Heart right ventricle (tissue), 16 donors: ENCODE measurements around the gene RAB8B. TPM values are rescaled to one million over a fixed set of nuclear protein-coding genes. Genes with fewer than 3 reads are reported as not detected.

Source experiments
- ATAC-seq, 8 donors: fragments of 200-7000 bp; cut with Tn5 transposase; one replicate each; pipeline ENCODE4 v1.9.1; 2020; ENCODE audit warnings: mild to moderate bottlenecking in 8 of 8, moderate library complexity in 8 of 8, moderate number of reproducible peaks in 1 of 8
- DNase-seq, 2 donors: peaks; one replicate each; pipeline ENCODE4 v3.0.0-alpha.2; 2020
- H3K27ac ChIP-seq, 10 donors: fragments of 200-600 bp; sonication (generic) in 2 of 10; one replicate each; pipeline versions ENCODE4 v1.5.0 to v1.8.0; 2020 to 2022; ENCODE audit warnings: mild to moderate bottlenecking in 3 of 10
- H3K27me3 ChIP-seq, 7 donors: fragments of 200-600 bp; one replicate each; pipeline ENCODE4 v1.8.0; 2021 to 2022; ENCODE audit warnings: mild to moderate bottlenecking in 2 of 7
- H3K36me3 ChIP-seq, 9 donors: fragments of 200-600 bp; sonication (generic) in 1 of 9; one replicate each; pipeline versions ENCODE4 v1.5.0 to v1.8.0; 2020 to 2022; ENCODE audit warnings: mild to moderate bottlenecking in 2 of 9
- H3K4me1 ChIP-seq, 9 donors: fragments of 200-600 bp; sonication (generic) in 1 of 9; one replicate each; pipeline versions ENCODE4 v1.5.0 to v1.8.0; 2020 to 2022; ENCODE audit warnings: mild to moderate bottlenecking in 4 of 9
- H3K4me3 ChIP-seq, 10 donors: fragments of 200-600 bp; sonication (generic) in 2 of 10; one replicate each; pipeline versions ENCODE4 v1.5.0 to v1.8.0; 2020 to 2022; ENCODE audit warnings: mild to moderate bottlenecking in 7 of 10, moderate library complexity in 2 of 10
- H3K9me3 ChIP-seq, 11 donors: fragments of 200-600 bp in 10 of 11; sonication (generic) in 2 of 11; one replicate each; pipeline versions ENCODE4 v1.5.0 to v1.8.0; 2013 to 2022; ENCODE audit warnings: mild to moderate bottlenecking in 2 of 11, control low read depth in 1 of 11, moderate library complexity in 1 of 11
- CTCF ChIP-seq, 9 donors: fragments of 200-600 bp; sonication (generic) in 2 of 9; IDR thresholded peaks; one replicate each; pipeline versions ENCODE4 v1.5.0 to v1.8.0; 2021 to 2022; ENCODE audit warnings: antibody characterized with exemption in 9 of 9, mild to moderate bottlenecking in 5 of 9, moderate library complexity in 1 of 9
- WGBS, 2 donors: extraction: QIAGEN DNeasy Blood & Tissue Kit; methylation state at CpG; one replicate each; pipeline ENCODE4 v1.1.7; 2013; ENCODE audit warnings: inconsistent platforms in 1 of 2; 5-methylcytosine and 5-hydroxymethylcytosine counted together
- intact Hi-C, 10 donors: fragments of 100-400 bp; cut with DNase I; formaldehyde crosslinking; loops; one replicate each; pipeline versions ENCODE4 v1.11.1 to v1.14.2; 2022
- long read RNA-seq, 3 donors: library from polyadenylated mRNA; unstranded; transcript quantifications; one replicate each; pipeline ENCODE4 v2.0.0, GENCODE V29; 2020 to 2021
- polyA plus RNA-seq, 2 donors: library from polyadenylated mRNA; stranded (reverse); fragments of 200-250 nt; gene quantifications; one replicate each; pipeline ENCODE4 v1.2.3, GENCODE V29; 2013
- total RNA-seq, 10 donors: library from RNA; stranded (reverse); fragmentation: NEBNext Ultra II Directional in 3 of 10; extraction: Animal tissue kit (Norgen Biotek cat#: 25700) in 3 of 10; gene quantifications; one replicate each; pipeline versions ENCODE4 v1.2.1 to v1.2.4, GENCODE V29; 2021 to 2023
- donor health status: Arrhythmogenic right ventricular cardiomyopathy.
- donor health status: ischemic (EF 13 %, LVEDD 7.1; RV severe dilation, severe dysfunction).
- donor health status: healthy with polysubstance abuse.
- donor health status: DM: no; HTN: yes; CAD: no.
- donor health status: DM: no; HTN: no; CAD: no.
- donor health status: ischemic (EF 25% LVEDD 6.9; RV normal size, moderate dysfunction).
- donor health status: ischemic (EF 25% LVEDD 5.7; RV mildly dilated, moderate dysfunction).
- donor health status: healthy.
- donor health status: DM: yes; HTN: yes; CAD: no.
- donor health status: Ischemic cardiomyopathy.
- donor health status: ischemic (EF 35%, LVEDD 5.7; RV mildly dilated, moderate dysfunction).
- donor health status: nonischemic (EF 11% LVEDD 7.7; RV severe dilation, severe dysfunction).
- donor health status: DM: yes; HTN: yes; CAD: no.
- donor health status: PGD.
- donor health status: ischemic (EF 29% LVEDD 5.4; RV normal size, mild dysfunction).
- donor health status: nonischemic (EF 23%, LVEDD 6.1; RV moderate dilation, normal function).

The RAB8B gene
- total RNA-seq = 10 to 100 TPM in 4 of 10 donors, 1 to 10 TPM in 6; 6.0 to 27.7 (median 7.4) TPM
- 1 to 10 TPM; 4.4 to 4.5 TPM for polyA plus RNA-seq
- long read RNA-seq, donor 1, full-length matches to known transcripts = 5 of 7 reads
- long read RNA-seq, donor 1, partial matches to known transcripts = 0 of 7 reads
- long read RNA-seq, donor 1, other reads (novel, unspliced or antisense) = 2 of 7 reads
- long read RNA-seq, donor 2, full-length matches to known transcripts = 9 of 12 reads
- long read RNA-seq, donor 2, partial matches to known transcripts = 0 of 12 reads
- long read RNA-seq, donor 2, other reads (novel, unspliced or antisense) = 3 of 12 reads
- long read RNA-seq, donor 3, full-length matches to known transcripts = 10 of 13 reads
- long read RNA-seq, donor 3, partial matches to known transcripts = 0 of 13 reads
- long read RNA-seq, donor 3, other reads (novel, unspliced or antisense) = 3 of 13 reads

DNA sequence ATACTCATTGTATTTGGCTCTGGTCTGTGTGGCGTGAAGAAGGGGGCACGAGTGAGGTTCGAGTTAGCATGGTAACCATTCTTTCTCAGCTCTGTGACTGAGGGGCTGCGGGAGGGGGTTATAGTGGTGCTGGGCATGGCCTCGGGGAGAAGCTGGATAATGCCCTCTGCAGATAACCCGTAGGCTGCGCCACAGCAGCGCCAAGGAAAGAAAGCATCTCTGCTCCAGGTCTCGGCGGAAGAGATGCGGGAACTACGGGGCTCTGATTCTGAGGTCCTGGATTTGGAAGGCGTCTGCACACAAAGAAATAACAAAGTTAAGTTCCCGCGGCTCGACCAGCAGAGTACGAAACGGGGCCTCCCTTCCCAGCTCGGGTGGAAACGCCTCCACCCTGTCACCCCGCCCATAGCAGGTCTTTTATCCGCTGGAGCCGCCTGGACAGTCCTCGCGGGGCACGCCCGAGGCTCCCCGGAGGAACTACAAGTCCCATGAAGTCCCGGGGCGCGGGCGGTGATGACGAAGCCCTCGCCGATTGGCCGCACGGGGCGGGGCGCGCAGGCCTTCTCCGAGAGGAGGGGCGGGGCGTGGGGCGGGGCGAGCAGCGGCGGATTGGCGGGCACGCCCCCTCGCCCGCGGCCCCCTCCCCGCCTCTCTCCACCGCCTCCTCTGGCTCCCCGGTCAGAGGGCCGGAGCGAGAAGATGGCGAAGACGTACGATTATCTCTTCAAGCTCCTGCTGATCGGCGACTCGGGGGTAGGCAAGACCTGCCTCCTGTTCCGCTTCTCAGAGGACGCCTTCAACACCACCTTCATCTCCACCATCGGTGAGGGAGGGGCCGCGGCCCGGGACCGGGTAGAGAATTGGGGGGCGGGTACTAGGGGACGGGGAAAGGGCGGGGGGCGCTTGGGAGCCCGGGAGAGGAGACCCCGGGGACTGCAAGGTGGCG lies at the start of gene RAB8B:
Gene RAB8B (plus strand): TSS at position 681 of the 946 bp plus-strand sequence. CDS start 19 bp downstream, at position 700.
- DNase-seq (peak; percentile 98 to 99), ATAC-seq (peak; percentile 99 to 100 (median 99))
- peak within 1 kb of the TSS; percentile 53 to 70 (median 66) for H3K4me3 ChIP-seq
- H3K27ac ChIP-seq = peak within 1 kb of the TSS in 9 of 10 donors; percentile 34 to 92 (median 77)
- intact Hi-C loops = loop anchor here in 4 of 10 donors (2.0 to 10.0 kb wide), 4 partner anchors 30 to 88 kb away; partner anchors contain the start of genes APH1B (in 2 of the 4) and RPS27L (in 1 of the 4)
- peak in 1 of 9 donors; percentile 6 for TF ChIP-seq CTCF (IDR thresholded peaks at IDR 0.05)
- WGBS, 2 donors = 0 to 1% methylated on average over 77 of the region's 77 CpGs
- peaks cover 5 to 52% (median 26%) of the 10 kb centered on the region in 9 donors for H3K4me1 ChIP-seq
- no peaks in the 10 kb centered on the region for H3K36me3 ChIP-seq
- H3K9me3 ChIP-seq = no peaks in the 10 kb centered on the region
- no peaks in the 10 kb centered on the region for H3K27me3 ChIP-seq

DNA sequence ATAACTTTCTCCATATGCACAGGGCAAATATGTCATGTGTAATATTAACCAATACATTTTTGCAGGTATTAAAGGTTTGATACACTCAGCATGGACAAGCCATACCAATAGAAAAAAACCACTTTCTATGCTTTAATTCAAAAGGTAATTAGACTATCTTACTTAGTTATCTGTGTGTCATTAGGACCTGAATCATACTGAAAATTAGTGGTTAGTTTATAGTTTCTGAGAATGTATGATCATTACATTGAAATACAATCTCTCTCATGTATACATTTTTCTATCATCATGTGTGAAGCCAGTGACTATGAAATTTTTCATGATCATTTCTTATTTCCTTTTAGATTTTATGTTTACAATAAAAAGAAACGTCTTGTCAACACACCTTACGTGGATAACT lies 48.5 kb upstream of the RAB8B start:
- DNase-seq (no peak), ATAC-seq (no peak)
- H3K9me3 ChIP-seq = no peaks in the 10 kb centered on the region
- WGBS, 2 donors = 92 to 96% methylated on average over 2 of the region's 2 CpGs
- H3K27me3 ChIP-seq = no peaks in the 10 kb centered on the region
- no peak overlapping the region for H3K4me3 ChIP-seq
- H3K27ac ChIP-seq = no peak overlapping the region
- H3K36me3 ChIP-seq = peaks cover 0 to 47% (median 7%) of the 10 kb centered on the region in 9 donors
- peaks cover 0 to 9% (median 0%) of the 10 kb centered on the region in 9 donors for H3K4me1 ChIP-seq
- no peak for TF ChIP-seq CTCF (IDR thresholded peaks at IDR 0.05)
- intact Hi-C loops = no loop called here

- ATAC-seq (no peak), DNase-seq (no peak)
- TF ChIP-seq CTCF (IDR thresholded peaks at IDR 0.05) = no peak
- Histone ChIP-seq H3K27ac (no peak overlapping the region), H3K36me3 (peaks cover 0 to 86% (median 11%) of the 10 kb centered on the region in 9 donors), H3K4me3 (no peak overlapping the region), H3K4me1 (peaks cover 0 to 9% (median 4%) of the 10 kb centered on the region in 9 donors), H3K27me3 (no peaks in the 10 kb centered on the region), H3K9me3 (no peaks in the 10 kb centered on the region)
- WGBS, 2 donors = 94 to 95% methylated on average over 2 of the region's 2 CpGs
- intact Hi-C loops = no loop called here
Observed at GRCh38 chr15:63145426-63145825, 44.0 kb upstream of the RAB8B start.

GRCh38 chr15:63146684-63147083 lies 42.7 kb upstream of the RAB8B start:
- Histone ChIP-seq H3K27ac (no peak overlapping the region), H3K4me1 (peaks cover 0 to 16% (median 6%) of the 10 kb centered on the region in 9 donors), H3K9me3 (no peaks in the 10 kb centered on the region), H3K27me3 (no peaks in the 10 kb centered on the region), H3K4me3 (no peak overlapping the region), H3K36me3 (peaks cover 0 to 83% (median 18%) of the 10 kb centered on the region in 9 donors)
- 86 to 90% methylated on average over 3 of the region's 3 CpGs for WGBS, 2 donors
- no peak for ATAC-seq
- TF ChIP-seq CTCF (IDR thresholded peaks at IDR 0.05) = no peak
- no peak for DNase-seq
- intact Hi-C loops = no loop called here
